PC-9 (cell line): Measurements from ENCODE around the gene PIP5K1B.

Source experiments
- CTCF ChIP-seq: fragments of 200-600 bp; sonication (generic); conservative IDR thresholded peaks from 2 replicates; pipeline ENCODE4 v1.6.1; 2017; ENCODE audit warnings: mixed run types, antibody characterized with exemption, mild to moderate bottlenecking, moderate library complexity
- EZH2 ChIP-seq: fragments of 200-600 bp; sonication (generic); IDR thresholded peaks from 2 replicates; pipeline ENCODE4 v1.8.0; 2017; ENCODE audit warnings: antibody characterized with exemption, low read depth

- no peak for TF ChIP-seq EZH2
- no peak for TF ChIP-seq CTCF
Measured at GRCh38 chr9:68844157-68844556, 139.1 kb downstream of the PIP5K1B start.
